Smooth muscle cell of the brain vasculature (primary cell): Measurements from ENCODE around the gene LPO.

Experiments used
- DNase-seq: peaks from one replicate; pipeline ENCODE4 v3.0.0-alpha.2; 2012; ENCODE audit warnings: low read depth, low spot score

Gene LPO

DNA sequence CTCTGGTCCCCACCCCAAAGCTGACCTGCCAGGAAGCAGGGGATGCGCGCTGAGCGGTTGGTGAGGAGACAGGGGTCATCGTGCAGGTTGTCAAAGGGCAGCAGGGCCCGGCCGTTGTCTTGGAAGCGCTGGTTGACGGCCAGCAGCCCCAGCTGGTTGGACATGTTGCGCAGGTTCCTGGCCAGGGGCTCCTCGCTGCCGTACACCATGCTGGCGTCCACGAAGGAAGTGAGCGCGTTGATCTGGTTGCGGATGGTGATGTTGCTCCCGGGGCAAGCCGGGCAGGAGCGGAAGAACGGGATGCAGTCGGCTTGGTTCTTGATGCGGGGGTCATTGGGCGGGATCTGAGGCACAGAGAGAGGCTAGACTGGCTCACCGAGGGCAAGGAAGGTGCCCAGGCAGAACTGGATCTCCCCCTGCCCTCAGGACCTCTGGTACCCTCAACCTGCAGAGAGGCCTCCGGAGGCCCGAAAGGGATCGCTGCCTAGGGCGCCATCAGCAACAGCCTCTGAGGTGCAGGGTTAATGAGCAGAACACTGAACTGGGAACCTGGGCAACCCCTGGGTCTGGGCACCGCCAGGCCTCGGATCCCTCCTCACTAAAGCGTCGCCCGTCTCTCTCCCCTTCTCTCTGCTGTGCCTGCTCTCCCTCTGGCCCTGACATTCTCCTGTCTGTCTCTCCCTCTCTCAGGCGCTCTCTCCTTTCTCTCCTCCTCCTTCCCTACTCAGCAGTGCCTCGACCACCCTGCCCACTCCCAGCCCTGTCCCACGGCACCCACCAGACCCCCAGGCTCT lies 39.6 kb downstream of the LPO start:
- DNase-seq: no peak

DNA sequence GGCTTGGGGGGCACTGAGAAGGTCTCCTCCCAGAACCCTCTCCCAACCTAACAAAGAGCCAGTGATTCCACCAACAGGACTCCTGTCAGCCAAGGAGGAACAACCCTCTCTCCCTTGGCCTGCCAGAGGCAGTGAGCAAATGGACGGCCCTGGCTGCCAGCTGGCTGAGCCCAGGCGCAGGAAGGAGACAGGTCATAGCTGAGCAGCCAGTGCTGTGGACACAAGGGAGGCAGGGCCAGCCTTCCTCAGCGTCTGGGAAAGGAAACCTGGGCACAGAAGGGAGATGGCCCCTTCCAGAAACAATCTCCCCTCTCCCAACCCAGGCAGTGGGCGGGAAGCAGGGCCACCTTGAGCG lies 40.3 kb downstream of the LPO start:
- no peak for DNase-seq

DNA sequence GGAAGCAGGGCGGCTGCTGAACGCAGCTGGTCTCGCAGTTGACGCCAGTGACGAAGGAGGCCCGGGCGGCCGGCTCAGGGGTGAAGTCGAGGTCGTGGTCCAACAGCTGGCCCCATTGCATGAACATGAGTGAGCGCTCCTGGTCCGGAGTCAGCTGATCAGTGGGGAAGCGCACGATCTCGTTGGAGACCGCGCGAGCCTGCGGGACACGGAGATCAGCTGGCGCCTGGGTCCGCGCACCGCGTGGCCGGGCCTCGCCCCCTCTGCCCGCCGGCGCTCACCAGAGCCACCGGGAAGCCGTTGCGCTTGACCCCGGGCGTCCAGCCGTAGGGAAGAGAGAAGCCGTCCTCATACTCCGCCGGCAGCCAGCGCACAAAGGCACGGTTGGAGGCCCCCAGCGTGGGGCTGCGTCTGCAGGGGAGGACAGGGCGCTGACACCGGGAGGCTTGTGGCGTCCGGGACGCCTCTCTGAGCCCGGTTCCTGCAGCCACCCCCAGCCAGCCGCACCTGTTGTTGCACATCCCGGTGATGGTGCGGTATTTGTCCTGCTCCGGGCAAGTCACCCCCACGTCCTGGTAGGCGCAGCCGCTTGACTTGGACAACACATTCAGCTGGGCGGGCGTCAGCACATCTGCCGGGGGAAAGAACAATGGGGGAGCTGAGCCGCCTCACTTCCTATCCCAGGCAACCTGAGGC lies 40.8 kb downstream of the LPO start:
- no peak for DNase-seq

DNA sequence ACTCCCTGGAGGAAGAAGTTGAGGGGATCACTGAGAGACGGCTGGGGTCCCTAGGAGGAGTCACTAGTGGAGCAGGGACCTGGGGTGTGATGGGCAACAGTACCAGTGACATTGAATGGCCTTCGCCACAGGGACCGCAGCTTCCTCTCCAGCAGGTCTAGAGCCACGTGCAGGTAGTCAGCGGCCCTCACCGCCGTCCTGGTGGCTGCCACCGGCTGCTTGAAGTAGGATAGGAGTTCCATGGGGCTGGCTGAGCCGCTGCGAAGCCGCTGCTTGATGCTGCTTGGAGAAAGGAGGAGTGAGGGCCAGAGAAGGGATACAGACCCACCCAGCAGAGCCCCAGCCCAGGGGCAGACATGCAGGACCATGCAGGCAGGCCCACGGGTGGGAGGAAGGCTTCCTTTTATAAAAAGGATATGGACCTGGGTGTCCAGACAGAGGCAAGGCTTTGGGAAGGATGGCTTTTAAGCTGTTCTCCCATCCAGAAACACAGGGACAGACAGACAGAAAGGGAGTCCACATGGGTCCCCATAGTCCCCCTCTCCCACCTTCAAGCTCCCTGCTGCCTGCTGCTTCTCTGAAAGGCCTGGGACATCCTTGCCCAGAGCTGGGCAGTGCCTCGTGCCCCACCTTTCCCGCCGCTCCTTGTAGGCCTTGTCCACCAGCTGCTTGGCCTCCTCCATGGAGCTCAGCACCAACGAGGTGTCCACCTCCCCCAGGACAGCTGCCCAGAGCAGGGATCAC lies 41.5 kb downstream of the LPO start:
- no peak for DNase-seq

DNA sequence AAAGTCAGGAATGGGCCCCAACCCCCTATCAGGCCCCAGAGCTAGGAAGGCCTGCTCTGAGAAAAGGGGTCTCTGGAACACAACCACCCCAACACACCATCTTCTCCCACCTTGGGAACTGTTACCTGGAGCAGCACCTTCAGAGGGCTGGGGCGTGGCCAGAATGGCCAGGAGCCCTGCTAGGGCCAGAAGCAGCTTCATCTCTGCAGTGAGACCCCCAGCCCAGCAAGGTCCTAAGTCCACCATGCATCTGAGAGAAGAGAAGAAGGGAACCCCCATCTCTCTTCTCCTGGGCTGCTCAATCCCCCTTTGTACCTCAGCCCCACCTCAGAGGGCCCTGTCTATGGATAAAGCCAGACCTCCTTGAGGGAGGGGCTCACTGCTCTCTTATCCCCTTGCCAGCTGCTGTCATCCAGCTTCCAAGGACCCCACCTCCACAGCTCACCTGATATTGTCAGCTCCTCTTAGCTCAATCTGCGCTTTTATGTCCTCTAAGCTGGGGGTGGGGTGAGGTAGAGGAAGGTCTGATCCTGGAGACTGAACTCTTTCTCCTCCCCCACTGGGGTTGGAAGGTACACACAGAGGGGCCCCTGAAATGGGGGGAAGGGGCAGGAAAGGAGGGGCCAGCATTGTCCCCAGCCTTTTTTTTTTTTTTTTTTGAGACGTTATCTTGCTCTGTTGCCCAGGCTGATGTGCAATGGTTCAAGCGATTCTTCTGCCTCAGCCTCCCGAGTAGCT lies 42.3 kb downstream of the LPO start, which contains the start of gene MPO:
MPO (minus strand) TSS at position 456 of the 738 bp plus-strand sequence; CDS start at position 279, 177 bp downstream.
- no peak for DNase-seq

DNA sequence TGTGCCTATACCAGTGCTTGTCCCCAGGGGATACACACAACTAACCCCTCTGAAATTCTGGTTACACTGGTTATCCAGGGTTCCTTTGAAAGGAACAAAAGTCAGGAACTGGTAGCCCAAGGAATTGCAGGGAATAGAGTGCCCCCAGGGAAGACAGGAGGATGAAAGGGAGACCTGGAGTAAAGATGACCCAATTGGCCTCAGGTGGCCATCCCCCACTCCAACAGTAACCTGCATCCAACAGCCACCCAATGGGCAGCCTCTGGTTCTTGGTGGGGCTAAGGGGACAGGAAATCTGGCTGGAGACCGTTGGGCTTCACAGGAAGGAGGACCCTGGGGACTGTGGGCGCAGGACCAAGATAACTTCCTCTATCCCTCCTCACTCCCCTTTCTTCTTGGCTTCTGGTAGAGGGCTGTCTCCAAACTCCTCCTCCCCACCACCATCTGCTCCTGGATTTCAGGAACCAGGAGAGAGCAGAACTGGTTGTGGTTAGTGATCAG lies 43.2 kb downstream of the LPO start:
- no peak for DNase-seq

DNA sequence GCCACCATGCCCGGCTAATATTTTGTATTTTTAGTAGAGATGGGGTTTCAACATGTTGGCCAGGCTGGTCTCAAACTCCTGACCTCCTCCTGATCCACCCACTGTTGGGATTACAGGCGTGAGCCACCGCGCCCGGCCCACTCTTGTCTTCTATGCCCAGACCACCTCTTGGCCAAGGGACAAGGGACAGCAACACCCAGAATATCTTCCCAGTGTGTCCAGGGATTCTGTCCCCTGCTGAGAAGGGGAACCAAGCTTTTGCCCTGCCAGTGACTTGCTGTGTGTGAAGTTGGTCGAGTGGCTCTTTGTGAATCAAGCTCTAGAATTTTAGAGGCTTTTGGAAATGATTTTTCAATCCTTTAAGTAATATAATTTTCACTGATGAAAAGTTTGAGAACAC lies 44.1 kb downstream of the LPO start:
- DNase-seq: no peak

DNA sequence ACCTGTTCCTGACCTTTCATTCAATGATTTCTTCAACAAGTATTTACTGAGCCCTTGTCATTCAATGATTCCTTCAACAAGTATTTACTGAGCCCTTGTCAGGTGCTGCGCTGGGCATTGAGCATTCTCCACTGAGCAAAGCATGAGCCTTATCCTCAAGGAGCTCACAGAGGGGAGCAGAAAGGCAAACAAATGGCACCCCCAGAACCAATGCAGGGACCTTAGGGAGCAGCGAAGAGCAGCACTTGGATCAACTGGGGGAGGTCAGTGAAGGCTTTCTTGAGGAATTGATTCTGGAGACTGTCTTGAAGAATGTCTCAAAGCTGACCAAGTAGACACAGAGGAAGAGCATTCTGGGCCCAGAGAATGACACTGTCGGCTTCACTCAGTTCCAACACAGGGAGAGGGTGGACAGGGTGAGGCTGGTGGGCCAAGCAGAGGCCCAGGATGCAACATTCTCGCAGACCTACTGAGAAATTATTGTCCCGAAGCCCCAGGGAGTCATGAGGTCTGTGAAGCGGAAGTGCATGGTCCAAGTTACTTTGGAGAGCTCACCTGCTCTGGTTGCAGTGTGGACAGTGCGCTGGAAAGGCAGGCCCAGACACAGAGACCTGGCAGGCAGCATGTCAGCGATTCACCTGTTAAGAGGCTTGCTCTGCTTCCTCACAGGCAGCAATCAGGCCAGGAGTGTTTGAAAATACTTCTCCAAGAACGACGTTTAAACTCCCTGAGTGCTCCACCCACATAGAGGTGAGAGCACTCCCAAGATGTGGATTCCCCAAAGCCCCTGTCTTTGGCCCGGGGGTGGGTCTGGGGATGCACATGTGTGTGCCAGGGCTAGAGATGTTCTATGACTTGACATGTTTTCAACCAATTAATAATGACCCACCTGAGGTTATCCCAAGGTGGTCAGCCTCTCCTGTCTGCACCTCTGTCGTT lies 45.6 kb downstream of the LPO start:
- no peak for DNase-seq

DNA sequence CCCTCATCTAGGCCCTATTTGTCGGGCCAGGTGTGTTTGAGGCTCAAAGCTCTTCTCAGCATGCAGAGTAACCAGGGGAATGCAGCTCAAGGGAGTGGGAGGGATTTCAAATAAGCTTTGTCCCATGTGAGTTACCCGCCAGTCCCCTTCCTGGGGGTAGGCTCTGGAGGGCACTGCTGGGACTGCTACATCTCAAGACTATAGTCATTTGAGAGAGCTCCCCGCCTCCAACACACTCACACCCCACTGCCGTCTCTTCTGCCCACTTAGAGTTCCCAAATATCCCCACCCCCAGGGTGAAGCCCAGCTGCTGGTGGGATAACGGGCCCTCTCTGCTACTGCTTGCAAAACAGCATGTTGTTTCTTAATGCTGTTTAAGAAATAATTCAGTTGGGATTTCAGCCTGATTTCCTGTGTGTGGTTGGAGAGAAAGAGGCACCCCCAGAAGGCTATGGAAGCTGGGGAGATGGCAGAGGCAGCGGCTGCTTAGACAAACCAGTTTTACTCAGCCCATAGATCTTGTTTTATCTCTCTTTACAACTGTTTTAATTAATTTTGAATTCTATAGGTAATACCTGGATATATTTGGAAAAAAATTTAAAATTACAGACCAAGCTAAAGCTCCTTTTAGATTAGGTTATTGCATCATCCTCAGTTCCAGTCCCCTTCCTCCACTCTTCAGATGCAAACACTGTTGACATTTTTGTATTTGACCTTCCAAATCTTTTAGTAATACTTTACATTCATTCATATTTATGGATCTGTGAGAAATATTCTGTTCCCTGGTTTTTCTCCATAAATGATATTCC lies 46.4 kb downstream of the LPO start:
- no peak for DNase-seq

DNA sequence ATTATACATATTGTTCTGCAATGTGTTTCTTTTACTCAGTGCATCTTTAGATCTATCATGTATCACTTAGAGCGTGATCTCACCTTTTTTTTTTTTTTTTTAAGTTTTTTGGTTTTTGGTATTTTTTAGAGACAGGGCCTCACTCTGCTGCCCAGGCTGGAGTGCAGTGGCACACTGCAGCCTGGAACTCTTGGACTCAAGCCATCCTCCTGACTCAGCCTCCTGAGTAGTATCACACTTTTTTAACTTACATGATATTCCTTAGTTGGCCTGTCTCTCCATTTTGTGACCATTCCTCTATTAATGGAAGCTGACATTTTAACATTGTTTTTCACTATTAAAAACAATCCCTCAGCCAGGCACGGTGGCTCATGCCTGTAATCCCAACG lies 47.0 kb downstream of the LPO start:
- DNase-seq: no peak

DNA sequence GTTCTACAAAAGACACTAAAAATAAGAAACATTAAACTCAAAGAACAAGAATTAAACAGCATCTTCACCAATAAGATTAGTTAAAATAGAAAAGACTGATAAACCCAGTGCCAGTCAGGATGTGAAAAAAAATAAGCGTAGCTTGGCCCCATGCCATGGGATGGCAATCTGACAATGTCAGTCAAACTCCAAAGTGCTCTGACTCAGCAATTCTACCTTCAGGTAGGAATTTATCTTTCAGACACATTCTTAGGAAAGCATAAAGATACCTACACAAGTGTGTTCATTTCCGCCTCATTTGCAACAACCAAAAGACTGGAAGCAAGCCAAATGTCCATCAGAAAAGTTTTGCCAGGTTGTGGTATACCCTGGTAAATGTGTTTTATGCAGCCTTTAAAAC lies 51.5 kb downstream of the LPO start:
- no peak for DNase-seq

DNA sequence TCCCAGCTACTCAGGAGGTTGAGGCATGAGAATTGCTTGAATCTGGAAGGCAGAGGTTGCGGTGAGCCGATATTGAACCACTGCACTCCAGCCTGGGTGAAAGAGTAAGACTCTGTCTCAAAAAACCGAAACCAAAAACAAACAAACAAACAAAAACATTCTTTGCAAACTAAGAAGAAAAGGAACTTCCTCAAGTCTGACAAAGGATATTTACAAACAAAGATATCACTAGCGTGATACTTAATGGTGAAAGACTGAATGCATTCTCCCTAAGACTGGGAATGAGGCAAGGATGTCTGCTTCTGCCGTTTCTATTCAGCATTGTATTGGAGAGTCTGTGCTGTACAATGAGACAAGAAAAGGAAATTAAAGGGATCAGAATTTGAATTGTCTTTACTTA lies 52.9 kb downstream of the LPO start:
- DNase-seq: no peak

DNA sequence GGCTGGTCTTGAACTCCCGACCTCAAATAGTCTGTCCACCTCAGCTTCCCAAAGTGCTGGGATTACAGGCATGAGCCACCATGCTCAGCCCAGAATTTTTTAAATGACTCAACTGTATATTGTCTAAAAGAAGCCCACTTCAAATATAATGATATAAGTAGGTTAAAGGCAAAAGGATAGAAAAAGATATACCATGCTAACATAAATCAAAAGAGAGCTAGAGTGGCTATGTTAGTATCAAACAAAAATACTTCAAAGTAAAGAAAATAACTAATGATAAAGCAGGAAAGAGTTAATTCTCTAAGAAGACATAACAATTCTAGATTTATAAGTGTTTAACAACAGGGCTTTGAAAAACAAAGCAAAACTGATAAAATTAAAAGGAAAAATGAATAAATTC lies 55.6 kb downstream of the LPO start:
- DNase-seq: no peak

DNA sequence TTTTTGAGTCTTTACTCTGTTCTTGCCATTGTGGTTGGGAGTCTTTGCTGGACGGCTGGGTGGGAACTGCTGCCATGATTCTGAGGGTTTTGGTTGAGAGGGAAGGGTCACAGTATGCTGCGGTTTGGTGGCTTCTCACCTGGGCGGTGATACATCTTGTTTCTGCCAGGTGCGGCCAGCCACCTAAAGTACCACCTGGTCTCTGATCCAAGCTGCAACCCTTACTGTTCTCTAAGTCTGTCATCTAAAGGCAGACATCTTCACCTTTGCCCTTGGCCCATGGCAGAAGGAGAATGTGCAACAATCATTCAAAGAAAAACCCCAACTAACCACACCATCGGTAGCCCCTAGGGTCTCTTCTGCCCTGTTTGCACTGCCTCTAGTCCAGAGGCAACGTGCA lies 62.0 kb downstream of the LPO start:
- DNase-seq: no peak

DNA sequence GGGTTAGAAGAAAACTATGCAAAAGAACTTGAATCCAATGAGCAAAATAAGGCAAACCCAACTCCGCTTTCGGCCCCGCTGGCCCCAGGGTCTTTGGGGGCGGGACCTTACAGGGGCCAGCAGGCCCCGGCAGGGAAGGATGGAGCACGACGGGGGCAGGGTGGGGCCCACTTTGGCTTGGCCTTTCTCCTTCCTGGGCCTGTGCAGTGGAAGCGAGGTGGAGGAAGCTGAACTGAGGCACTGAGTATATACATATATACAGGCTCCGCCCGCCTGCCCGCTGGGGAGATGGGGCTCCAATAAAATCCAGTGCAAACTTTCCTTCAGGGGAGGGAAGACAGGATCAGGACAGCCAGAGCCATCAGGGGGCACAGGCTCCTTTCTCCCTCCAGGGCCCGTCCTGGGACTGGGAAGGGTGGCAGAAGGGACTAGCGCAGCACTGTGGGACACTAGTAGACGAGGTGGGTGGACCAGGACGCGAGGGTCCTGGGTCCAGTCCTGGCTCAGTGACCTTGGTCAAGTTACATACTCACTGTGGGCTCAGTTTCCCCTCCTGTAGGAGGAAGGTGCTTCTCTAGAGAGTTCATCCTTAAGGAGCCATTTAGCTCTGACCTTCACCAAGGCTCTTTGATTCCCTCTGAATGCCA lies 63.2 kb downstream of the LPO start:
- no peak for DNase-seq

DNA sequence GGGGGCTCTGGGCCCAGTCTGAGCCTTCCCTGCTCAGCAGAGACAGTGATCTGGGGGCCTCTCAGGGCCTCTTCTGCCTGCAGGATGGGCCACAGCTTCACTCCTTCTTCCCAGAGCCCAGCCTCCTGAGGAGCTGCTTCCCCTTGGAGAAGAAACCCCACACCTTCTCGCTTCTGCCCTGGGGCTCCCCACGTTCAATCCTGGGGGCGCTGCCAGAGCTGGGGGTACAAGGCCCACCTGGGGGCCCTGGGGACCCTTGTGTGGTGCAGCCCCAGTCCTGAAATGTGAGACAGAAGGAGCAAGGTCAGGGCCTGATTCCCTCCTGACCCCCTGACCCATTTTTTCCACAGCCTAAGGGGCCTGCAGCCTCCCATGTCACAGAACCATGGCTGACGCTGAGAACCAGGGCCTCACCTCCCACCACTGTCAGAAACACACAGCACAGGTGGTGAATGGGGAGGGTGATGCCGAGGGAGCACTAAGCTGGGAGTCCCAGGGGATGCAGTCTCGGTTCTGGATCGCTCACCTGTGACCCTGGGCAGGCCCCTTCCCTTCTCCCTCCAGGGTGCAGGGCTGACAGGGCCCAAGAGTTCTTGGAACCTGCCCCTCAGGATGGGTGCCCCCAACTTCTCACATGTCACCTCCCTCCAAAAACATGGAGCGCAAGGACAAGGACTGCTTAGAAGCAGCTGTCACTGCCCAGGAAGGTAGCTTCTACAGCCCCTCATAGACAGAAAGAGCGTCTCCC lies 64.0 kb downstream of the LPO start:
- no peak for DNase-seq

DNA sequence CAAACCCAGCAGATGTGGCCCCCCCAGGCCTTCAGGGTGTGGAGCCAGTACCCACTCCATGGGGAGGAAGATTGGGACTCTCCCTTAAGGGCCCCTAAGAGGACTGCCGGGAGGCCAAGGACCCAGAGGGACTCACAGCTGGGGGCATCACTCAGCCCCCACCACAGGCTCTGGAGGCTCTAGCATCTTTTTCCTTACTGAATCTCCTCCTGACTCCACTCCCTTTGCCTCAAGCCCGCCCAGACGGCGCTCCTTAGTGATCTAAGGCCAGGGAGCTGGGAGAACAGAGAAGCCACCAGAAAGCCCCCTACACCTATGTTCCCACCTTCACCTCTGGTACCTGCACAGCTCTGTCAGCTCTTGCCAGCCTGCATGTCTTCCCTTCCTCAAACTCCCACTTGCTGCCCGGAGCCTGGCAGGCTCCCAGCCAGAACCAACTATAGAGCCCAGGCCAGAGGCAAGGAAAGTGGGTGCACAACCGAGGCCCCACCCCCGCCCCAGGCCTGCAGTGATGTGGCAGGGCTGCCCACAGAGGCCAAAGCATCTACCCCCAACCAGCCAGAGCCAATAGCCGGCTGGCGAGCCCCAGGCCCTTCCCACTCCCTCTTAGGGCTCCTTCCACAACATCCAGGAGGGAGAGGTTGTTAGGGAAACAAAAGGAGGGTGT lies 64.7 kb downstream of the LPO start:
- no peak for DNase-seq
